Subcutaneous abdominal adipose tissue (tissue), 5 donors: ENCODE data around the gene PPFIBP1.

Experiments
- H3K27ac ChIP-seq: one replicate; pipeline ENCODE4 v1.7.0; 2013; ENCODE audit warnings: low read depth, mild to moderate bottlenecking, inconsistent platforms, low read length, moderate library complexity
- H3K27me3 ChIP-seq, 5 donors: one replicate each; pipeline ENCODE4 v1.7.0; 2013; ENCODE audit warnings: low read length in 5 of 5, inconsistent platforms in 1 of 5; ENCODE audit not compliant: control insufficient read depth in 5 of 5, insufficient read depth in 4 of 5
- H3K36me3 ChIP-seq, 5 donors: one replicate each; pipeline ENCODE4 v1.7.0; 2013; ENCODE audit warnings: low read length in 5 of 5; ENCODE audit not compliant: control insufficient read depth in 5 of 5, insufficient read depth in 5 of 5
- H3K4me1 ChIP-seq, 5 donors: one replicate each; pipeline ENCODE4 v1.7.0; 2013; ENCODE audit warnings: low read length in 5 of 5, mild to moderate bottlenecking in 3 of 5, moderate library complexity in 1 of 5; ENCODE audit not compliant: control insufficient read depth in 5 of 5, insufficient read depth in 5 of 5
- H3K4me3 ChIP-seq, 5 donors: one replicate each; pipeline ENCODE4 v1.7.0; 2013; ENCODE audit warnings: low read length in 5 of 5, low read depth in 1 of 5
- H3K9ac ChIP-seq, 5 donors: one replicate each; pipeline ENCODE4 v1.7.0; 2013; ENCODE audit warnings: low read length in 5 of 5, mild to moderate bottlenecking in 4 of 5, moderate library complexity in 3 of 5
- H3K9me3 ChIP-seq, 5 donors: one replicate each; pipeline ENCODE4 v1.7.0; 2013; ENCODE audit warnings: low read length in 5 of 5; ENCODE audit not compliant: control insufficient read depth in 5 of 5
- donor health status: healthy.
- donor health status: healthy.
- donor health status: healthy.
- donor health status: healthy.
- donor health status: healthy.

PPFIBP1 gene

DNA sequence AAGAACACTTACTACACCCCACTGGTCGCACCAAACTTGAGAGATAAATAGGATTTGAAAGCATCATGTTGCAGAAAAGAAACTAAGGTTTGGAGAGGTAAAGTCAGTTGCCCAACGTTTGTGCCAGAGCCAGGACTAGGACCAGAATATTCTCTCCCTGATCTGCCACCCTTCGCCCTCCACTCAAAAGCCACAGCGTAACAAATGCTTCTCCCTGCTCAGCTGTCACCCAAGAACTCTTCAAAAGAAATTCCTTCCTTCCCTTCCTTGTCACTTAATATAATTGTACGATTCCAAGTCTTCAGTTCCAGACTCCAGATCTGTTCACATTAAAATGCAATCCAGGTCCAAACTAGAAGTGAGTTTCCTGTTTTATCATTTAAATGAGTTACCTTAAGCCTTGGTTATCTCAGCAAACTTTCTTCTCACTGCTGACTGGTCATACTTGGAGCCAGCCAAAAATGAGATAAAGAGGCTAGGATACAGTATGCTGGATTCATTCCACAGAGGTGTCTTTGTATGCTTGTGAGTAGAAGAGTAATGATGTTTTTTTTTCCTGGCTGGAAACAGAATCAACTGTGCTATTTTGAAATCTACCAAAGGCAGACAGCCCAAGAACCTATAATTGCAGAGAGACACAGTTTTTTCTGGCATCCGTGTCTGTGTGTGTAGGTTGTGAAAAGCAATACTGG lies 12.8 kb upstream of the PPFIBP1 start:
- Histone ChIP-seq H3K27ac (no peak overlapping the region), H3K4me3 (no peak overlapping the region), H3K27me3 (no peaks in the 10 kb centered on the region), H3K9me3 (peaks cover 0 to 6% (median 0%) of the 10 kb centered on the region in 5 donors), H3K36me3 (no peaks in the 10 kb centered on the region), H3K9ac (no peak overlapping the region), H3K4me1 (peaks cover 0 to 5% (median 0%) of the 10 kb centered on the region in 5 donors)

- Histone ChIP-seq H3K9ac (no peak overlapping the region), H3K27ac (no peak overlapping the region), H3K4me3 (no peak overlapping the region), H3K9me3 (peaks cover 0 to 2% (median 0%) of the 10 kb centered on the region in 5 donors), H3K36me3 (no peaks in the 10 kb centered on the region), H3K27me3 (peaks cover 0 to 2% (median 0%) of the 10 kb centered on the region in 5 donors), H3K4me1 (peaks cover 0 to 5% (median 0%) of the 10 kb centered on the region in 5 donors)
Observed at GRCh38 chr12:27511723-27512045, 12.3 kb upstream of the PPFIBP1 start.

GRCh38 chr12:27513155-27513824 lies 10.7 kb upstream of the PPFIBP1 start:
- Histone ChIP-seq H3K4me1 (peaks cover 0 to 5% (median 0%) of the 10 kb centered on the region in 5 donors), H3K9ac (no peak overlapping the region), H3K9me3 (no peaks in the 10 kb centered on the region), H3K36me3 (no peaks in the 10 kb centered on the region), H3K27ac (no peak overlapping the region), H3K4me3 (no peak overlapping the region), H3K27me3 (peaks cover 0 to 5% (median 0%) of the 10 kb centered on the region in 5 donors)

DNA sequence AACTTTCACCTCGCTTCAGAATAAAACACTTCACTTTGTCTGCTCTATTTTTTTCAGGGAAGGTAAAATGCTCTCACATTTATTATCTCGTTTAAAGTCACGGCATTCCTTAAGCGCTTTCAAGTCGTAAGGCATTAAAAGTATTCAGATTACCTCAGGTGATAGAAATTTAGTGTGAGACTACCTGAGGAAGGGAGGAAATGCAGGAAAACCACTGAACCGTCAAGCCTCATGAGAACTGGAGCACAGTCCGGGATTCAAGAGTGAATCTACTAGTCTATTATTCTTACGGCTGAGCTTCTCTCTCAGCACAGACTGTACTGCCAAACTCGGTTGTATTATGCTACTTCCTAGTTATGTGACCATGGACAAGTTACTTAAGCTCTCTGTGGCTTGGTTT lies 8.3 kb upstream of the PPFIBP1 start:
- H3K4me3 ChIP-seq = no peak overlapping the region
- no peaks in the 10 kb centered on the region for H3K36me3 ChIP-seq
- H3K9ac ChIP-seq = no peak overlapping the region
- H3K4me1 ChIP-seq = peaks cover 0 to 5% (median 0%) of the 10 kb centered on the region in 5 donors
- H3K9me3 ChIP-seq = no peaks in the 10 kb centered on the region
- no peak overlapping the region for H3K27ac ChIP-seq
- H3K27me3 ChIP-seq = peaks cover 0 to 5% (median 0%) of the 10 kb centered on the region in 5 donors

GRCh38 chr12:27516625-27517024 lies 7.4 kb upstream of the PPFIBP1 start:
- H3K9ac ChIP-seq = no peak overlapping the region
- no peak overlapping the region for H3K4me3 ChIP-seq

GRCh38 chr12:27517546-27517945 lies 6.5 kb upstream of the PPFIBP1 start:
- Histone ChIP-seq H3K4me3 (no peak overlapping the region), H3K36me3 (no peaks in the 10 kb centered on the region), H3K27me3 (peaks cover 0 to 5% (median 0%) of the 10 kb centered on the region in 5 donors), H3K9ac (no peak overlapping the region), H3K27ac (no peak overlapping the region), H3K4me1 (peaks cover 0 to 4% (median 0%) of the 10 kb centered on the region in 5 donors), H3K9me3 (no peaks in the 10 kb centered on the region)

More at GRCh38 chr12:27516625-27517024, 7.4 kb upstream of the PPFIBP1 start:
- peaks cover 0 to 4% (median 0%) of the 10 kb centered on the region in 5 donors for H3K4me1 ChIP-seq
- H3K9me3 ChIP-seq = no peaks in the 10 kb centered on the region
- no peak overlapping the region for H3K27ac ChIP-seq
- peaks cover 0 to 5% (median 0%) of the 10 kb centered on the region in 5 donors for H3K27me3 ChIP-seq
- H3K36me3 ChIP-seq = no peaks in the 10 kb centered on the region

DNA sequence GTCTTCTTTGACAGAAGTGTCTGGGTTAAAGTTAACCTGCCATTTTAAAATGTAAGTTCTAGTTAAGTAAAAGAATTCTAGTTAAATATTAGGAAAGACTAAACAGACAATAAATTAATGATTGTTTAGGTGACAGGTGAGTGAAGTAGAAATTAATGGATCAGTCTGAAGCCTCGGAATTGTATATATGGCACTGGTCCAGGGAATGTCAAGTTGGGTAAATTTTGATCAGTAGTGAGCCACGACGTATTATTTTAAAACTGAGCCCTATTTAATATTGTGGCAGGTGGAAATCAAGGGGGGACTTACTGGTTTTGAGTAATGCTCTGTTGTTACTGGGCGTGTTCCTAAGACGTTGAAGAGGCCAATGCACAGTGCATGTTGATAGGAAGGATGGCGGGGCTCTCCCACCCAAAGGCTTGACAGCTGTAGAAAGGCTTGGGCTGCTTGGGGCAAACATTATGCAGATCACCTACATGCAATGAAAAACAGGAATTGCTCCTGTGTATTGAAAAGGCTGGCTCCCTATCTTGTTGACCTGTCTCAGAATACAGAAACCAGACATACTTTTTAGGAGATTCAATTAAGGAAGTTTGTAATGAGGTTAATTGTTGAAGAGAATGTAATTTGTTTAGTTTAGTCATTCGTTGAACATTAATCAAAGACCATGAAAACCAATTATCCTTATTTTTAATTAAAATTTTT lies 5.9 kb upstream of the PPFIBP1 start:
- Histone ChIP-seq H3K27ac (no peak overlapping the region), H3K4me1 (peaks cover 0 to 7% (median 2%) of the 10 kb centered on the region in 5 donors), H3K9ac (no peak overlapping the region), H3K27me3 (peaks cover 0 to 5% (median 0%) of the 10 kb centered on the region in 5 donors), H3K36me3 (no peaks in the 10 kb centered on the region), H3K9me3 (no peaks in the 10 kb centered on the region), H3K4me3 (no peak overlapping the region)

GRCh38 chr12:27521066-27521465 lies 2.9 kb upstream of the PPFIBP1 start:
- Histone ChIP-seq H3K9me3 (no peaks in the 10 kb centered on the region), H3K9ac (no peak overlapping the region), H3K27ac (no peak overlapping the region), H3K27me3 (peaks cover 0 to 5% (median 0%) of the 10 kb centered on the region in 5 donors), H3K36me3 (no peaks in the 10 kb centered on the region), H3K4me3 (no peak overlapping the region), H3K4me1 (peaks cover 2 to 23% (median 15%) of the 10 kb centered on the region in 5 donors)

DNA sequence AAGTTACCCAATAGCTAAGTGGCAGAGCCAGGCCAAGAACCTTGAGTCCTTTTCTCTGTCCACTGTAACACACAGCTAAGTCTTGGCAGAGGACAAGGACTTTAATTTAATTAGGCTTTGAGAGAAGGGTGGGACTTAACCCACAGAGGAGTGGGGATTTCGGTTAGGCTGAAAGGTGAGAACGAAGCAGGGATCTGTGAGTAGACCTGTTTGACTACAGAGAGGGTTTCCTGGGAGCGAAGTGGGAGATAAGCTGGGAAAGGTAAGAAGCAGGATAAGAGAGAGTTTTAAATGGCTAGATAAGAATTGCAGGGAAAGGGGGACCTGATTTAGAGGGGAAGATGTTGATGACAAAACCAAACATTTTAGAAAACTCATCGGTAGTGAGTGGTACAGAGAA lies 2.0 kb upstream of the PPFIBP1 start:
- no peaks in the 10 kb centered on the region for H3K36me3 ChIP-seq
- peaks cover 2 to 23% (median 18%) of the 10 kb centered on the region in 5 donors for H3K4me1 ChIP-seq
- H3K9me3 ChIP-seq = no peaks in the 10 kb centered on the region
- H3K27me3 ChIP-seq = peaks cover 0 to 4% (median 0%) of the 10 kb centered on the region in 5 donors
- H3K27ac ChIP-seq = no peak overlapping the region
- H3K9ac ChIP-seq = no peak overlapping the region
- no peak overlapping the region for H3K4me3 ChIP-seq

DNA sequence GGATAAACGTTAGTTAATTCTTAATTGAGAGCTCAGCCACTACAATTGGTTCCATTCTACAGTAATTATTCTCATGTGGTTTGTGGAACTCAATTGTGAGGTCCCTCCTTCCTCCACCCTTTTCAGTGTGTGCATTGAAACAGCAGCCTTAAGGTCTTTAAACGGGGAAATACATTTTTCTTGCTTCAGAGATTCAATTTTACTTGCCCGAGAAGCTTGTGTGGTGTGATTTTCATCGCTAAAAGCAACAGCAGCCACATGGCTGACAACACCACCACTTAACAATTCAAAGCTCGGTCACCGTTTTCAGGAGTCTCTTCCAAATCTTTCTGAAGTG lies 733 bp upstream of the PPFIBP1 start:
- Histone ChIP-seq H3K27me3 (peaks cover 0 to 4% (median 0%) of the 10 kb centered on the region in 5 donors), H3K4me3 (peak overlapping the region; percentile 89 to 96 (median 94)), H3K27ac (peak overlapping the region; percentile 87), H3K36me3 (no peaks in the 10 kb centered on the region), H3K4me1 (peaks cover 2 to 23% (median 18%) of the 10 kb centered on the region in 5 donors), H3K9ac (peak overlapping the region; percentile 7 to 89 (median 77)), H3K9me3 (no peaks in the 10 kb centered on the region)
